ENCODE results near the gene PRKAR2B.
A peak's percentile ranks its signal among the peaks of the same experiment; 100 is the strongest.
"Not testable (repeated sequence)": the region's sequence is repeated elsewhere in the genome, so short reads cannot be mapped to it uniquely, and the experiment has no call there.

Gene PRKAR2B

DNA sequence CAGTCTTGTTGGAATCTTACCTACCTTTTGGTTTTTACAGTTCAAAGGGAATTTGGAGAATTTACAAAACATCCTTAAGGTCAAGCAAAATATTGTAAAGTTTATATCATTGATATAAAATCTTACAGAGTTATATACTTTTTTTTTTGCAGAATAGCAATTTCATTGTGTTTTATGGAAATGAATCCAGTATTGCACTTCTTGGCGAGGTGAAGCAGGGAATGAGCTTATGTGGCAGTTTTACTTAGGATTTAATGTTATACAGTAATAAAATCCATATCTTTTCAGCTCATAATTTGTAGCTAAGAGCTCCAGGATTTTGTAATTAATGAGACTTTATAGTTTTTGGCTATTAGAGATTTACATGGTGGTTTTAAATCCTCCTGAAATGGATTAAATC lies 5.0 kb downstream of the PRKAR2B start:
- DNase-seq = no peak

DNA sequence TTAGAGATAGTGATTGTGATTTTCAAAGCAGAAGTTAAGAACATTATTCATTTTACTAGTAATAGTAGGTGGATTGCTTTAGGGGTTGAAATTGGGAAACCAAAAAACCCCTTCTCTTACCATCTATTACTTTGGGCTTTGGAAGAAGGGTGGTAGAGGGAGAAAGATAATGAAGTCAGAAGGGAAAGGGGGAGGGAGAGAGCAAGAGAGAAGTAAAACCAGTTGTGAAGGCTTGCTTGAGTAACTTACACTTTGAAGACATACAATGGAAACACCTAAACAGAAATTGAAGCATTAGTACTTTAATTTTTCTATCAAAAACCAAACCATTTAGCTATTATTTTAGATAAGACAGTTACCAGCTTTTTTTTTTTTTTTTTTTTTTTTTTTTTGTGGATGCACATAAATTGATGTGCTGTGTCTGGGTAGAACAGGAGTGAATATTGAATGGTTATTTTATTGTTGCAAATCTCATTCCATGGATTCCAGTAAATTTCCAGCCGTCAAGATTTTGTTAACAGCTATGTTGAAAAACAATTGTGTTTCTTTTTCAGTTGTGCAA lies 5.5 kb downstream of the PRKAR2B start:
- DNase-seq = no peak

DNA sequence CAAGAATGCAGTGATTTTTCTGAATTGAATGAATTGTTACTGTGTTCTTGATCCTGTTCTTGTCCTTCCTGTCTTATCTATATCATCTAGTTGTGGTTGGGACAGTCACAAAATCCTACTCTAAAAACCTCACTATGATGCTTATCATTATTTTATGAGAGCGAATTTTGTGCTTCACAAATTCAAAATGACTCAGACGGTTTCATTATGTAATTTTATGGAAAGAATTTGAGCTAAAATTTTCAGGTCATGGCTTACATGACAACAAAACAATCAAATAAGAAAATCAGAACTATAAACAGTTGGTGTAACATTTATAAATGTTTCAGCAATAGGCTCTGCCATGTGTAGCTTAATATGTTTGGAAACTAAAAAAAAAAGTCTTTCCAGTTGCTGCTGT lies 6.9 kb downstream of the PRKAR2B start:
- DNase-seq = no peak

DNA sequence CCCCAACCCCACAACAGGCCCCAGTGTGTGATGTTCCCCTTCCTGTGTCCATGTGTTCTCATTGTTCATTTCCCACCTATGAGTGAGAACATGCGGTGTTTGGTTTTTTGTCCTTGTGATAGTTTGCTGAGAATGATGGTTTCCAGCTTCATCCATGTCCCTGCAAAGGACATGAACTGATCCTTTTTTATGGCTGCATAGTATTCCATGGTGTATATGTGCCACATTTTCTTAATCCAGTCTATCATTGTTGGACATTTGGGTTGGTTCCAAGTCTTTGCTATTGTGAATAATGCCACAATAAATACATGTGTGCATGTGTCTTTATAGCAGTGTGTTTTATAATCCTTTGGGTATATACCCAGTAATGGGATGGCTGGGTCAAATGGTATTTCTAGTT lies 10.5 kb downstream of the PRKAR2B start:
- DNase-seq = not testable (repeated sequence)

DNA sequence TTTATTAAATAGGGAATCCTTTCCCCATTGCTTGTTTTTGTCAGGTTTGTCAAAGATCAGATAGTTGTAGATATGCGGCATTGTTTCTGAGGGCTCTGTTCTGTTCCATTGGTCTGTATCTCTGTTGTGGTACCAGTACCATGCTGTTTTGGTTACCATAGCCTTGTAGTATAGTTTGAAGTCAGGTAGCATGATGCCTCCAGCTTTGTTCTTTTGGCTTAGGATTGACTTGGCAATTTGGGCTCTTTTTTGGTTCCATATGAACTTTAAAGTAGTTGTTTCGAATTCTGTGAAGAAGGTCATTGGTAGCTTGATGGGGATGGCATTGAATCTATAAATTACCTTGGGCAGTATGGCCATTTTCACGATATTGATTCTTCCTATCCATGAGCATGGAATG lies 11.6 kb downstream of the PRKAR2B start:
- not testable (repeated sequence) for DNase-seq

DNA sequence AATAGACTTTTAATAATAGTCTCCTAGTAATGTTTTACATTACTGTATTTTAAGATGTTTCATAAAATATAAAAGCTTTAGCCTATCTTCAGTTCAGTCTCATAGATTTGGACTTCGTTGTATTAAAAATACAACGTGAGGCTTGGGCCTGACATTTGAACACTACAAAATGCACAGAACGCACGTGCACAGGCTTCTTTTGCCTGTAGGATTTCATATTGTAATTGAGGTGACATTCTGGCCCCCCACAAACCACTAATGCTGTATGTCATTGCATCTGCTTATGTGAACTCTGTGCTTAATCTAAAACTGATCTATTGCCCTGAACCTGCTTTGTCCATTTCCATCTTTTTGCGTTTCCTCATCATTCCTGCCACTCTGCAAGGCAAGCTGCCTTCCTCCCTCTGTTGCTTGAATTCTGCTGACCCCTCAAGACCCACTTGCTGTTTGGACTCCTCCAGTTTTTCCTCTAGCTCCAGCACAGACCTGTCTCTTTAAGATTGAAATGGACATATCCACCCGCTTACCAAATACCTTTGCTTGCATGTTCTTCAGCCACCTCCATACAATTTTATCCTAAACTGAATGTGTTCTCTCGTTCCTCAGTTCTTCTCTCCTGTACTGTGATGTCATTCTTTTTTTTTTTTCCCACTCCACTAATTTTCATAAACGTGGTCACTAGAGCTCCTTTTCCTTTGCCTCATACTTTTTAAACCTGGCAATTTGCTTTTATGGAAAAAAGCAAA lies 12.4 kb downstream of the PRKAR2B start:
- DNase-seq = no peak

DNA sequence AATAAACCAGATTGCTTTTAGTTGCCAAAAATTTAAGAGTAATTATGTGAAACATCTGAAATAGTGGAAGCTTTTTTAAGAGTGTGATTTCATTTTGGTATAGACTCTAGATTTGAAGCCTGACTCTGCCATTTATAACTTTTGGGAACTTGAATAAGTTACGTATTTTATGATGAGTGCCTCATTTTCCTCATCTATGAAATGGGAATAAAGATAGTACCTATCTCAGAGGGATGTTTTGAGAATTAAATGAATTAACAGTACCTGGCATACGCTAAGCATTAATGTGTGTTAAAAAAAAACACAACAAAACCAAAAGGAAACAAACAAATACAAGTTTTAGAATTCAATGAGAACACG lies 12.9 kb downstream of the PRKAR2B start:
- DNase-seq = no peak

DNA sequence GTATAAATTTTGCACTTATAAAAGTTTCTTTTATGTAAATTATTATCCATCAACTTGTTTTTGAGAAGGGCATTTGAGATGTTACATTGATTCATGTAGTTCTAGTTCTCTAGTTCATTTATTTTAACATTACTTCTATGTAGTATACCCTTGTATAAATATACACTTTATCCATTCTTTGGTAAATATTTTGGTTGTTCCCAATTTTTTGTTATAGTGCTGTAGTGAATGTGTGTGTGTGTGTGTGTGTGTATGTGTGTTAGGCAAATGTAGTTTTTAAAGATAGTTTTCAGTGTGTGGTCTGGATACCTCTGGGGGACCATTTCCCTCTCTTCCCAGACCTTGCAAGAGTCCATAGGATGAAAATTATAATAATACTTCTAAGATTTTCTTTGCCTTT lies 15.0 kb downstream of the PRKAR2B start:
- no peak for DNase-seq

DNA sequence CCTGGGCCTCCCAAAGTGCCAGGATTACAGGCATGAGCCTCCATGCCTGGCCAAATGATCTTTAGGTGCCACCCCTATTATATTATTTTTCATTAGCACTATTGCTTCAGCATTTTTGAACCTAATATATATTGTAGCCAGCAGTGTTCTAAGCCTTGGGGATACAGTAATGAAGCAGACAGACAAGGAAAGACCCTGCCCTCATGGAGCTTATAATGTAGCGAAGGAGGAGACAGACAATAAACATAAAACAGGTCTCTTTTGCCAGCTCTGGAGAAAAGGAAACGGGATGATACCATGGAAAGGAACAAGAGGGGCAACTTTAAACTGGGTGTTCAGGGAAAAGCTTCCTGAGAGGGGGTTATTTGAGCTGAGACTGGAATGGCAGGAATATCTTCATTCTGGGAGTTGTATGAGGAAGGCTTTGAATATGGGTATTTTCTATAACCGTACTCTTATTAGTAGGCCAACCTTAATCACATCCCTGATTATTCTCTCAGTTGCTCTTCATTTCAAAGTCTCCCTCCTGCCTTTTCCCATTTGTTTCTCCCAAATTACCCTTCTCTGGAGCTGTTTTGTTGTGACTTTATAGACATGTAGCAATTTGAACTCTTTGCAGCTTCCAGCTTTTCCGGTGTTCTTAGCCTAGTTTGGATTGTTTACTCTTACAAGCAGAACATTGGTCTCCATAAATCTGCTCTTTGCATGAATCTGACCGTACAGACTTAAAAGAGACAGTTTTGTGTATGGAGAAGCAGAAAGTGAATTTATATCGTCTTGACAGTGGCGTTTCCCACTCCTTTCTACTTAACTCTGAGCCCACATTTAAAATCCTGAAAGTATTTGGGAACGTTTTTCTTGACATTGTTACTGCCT lies 19.0 kb downstream of the PRKAR2B start:
- DNase-seq = no peak

DNA sequence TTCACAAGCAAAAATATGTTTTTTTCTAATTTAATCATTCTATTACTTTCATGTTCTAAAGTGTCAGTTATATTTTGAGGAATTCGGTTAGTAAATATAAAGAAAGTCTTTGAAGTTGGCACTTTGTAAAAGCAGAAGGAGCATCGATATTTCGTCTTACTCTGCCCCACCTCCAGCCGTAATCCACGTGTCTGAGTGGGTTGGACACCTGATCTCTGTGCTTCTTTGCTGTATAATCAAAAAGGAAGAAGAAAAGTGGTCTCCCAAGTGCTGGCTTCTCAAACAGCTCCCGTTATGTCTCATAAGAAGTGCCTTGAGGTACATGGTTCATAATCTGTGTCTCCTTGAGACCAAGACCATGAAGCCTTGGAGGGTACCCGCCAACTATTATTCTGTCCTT lies 19.8 kb downstream of the PRKAR2B start:
- DNase-seq = no peak

DNA sequence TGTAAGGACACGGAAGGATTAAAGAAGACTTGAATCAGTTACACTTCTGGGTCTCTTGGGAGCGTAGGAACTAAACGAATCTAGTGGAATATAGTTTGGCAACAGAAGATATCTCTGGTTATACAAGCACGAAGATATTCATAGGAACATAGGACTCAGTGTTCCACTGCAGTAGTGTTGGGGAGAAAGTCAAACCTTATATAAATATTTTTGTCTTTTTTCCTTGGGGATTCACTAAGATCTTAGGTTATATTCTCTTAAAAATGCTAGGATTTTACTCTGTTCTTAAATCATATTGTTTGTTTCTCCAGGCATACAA lies 21.4 kb downstream of the PRKAR2B start:
- DNase-seq = no peak

DNA sequence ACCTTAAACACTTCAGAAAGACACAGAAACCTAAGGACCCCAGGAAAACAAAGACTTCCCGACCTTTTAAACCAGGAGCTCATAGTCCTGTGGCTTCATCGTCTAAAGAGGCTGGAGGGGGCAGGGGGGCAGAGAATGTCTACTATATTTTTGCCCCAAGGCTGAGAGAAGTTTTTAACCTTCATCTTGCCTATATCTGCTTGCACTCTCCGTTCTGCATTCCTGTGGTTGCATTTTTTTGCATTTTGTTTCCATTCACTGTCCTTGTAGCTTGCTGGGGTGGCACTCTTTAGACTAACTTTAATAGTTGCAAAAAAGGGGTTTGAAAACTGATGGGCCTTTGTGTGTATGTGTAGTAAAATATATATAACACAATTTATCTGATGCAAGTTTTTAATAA lies 23.7 kb downstream of the PRKAR2B start:
- DNase-seq = no peak

DNA sequence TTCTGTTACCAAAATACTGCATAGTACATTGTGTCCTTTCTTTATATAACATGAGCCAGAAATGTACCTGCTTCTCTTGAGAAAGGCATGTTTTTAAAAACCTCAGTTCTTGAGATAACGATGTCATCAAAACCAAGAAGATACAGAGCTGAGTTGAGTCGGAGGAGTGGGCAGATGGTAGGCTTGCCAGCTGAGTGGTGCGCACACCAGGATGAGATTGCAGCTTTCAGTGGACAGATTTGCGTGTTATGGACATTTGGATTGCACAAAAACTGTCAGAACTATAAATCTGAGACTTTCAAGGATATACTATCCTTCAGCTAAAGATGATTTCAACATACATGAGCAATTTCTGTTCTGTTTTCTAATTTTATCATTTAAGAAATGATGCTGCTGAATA lies 25.0 kb downstream of the PRKAR2B start:
- DNase-seq = no peak

DNA sequence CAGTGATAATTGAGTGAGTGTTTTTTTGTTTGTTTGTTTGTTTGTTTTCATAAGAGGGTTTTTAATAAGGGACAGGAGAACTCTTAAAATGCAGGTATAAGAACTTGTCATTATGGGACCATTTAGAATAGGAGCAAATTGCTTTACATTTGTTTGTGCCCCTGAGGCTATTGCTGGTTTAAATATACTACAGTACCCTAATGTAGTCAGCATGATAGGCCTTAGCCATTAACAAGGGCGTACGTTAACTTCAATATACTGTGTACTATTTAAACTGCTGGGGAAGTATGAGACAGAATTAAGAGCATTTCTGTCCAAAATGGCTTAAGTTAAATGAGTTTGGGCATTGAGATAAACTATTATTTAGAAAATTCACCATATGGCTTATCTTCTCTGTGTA lies 26.2 kb downstream of the PRKAR2B start:
- no peak for DNase-seq

DNA sequence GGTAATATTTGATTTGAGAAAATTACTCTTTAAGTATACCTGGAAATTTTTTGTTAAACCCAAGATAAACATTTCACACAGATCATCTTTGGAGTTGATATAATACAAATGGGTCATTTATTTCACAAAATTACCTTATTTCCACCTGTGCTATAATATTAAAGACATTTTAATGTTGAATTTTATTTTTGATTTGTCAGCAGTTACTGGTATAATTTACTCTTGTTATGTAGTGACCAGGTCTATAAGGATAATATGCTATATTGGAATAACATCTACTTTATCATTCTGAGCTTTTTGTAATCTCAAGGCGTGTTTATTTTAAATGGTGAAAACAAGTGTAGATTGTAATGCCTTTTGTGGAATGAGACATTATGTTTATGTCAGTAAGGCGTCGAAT lies 26.6 kb downstream of the PRKAR2B start:
- no peak for DNase-seq

DNA sequence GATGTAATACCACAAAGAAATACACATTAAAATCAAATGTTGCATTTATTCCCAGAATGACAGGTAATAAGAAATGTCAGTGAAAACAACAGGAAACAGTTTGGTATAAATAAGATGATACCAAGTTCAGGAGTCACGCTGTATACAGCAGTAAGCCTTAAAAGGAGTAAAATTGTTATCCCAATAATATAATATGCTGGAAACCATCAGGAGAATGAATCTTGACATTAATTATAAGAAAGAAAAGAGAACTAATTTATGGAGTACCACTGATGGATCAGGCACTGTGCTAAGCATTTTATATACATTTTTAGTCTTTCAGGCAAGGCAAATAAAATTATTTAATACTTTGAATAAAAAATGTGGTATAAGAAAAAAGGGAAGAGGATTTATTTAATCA lies 27.6 kb downstream of the PRKAR2B start:
- no peak for DNase-seq

DNA sequence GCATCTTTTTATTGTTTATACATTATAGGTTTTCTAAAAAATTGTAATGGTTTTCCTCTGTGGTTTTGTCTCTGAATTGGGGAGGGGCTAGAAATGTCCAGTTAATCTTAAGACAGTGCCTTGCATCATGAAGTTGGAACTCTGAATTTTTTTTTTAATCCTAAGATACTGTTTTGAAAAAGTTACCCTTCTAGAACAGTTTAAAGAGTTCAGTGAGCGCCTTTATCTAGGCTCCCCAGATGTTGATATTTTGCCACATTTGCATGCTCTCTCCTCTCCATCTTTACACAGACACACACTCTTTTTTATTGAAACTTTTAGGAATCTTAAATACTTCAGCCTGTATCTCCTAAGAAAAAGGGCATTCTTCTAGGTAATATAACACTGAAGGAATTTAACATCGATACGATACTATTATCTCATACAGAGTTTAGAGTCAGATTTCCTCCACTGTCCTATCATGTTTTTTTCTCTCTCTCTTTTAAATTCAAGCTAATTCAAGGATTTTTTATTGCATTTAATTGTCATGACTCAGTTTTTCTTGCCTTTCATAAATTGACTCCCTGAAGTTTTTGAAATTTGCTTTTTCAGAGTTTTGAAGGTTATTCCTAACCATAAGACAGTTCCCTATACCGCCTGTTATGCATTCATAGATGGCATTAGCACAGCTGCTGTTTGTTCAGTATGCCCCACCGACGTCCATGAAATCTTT lies 31.5 kb downstream of the PRKAR2B start:
- DNase-seq = no peak

DNA sequence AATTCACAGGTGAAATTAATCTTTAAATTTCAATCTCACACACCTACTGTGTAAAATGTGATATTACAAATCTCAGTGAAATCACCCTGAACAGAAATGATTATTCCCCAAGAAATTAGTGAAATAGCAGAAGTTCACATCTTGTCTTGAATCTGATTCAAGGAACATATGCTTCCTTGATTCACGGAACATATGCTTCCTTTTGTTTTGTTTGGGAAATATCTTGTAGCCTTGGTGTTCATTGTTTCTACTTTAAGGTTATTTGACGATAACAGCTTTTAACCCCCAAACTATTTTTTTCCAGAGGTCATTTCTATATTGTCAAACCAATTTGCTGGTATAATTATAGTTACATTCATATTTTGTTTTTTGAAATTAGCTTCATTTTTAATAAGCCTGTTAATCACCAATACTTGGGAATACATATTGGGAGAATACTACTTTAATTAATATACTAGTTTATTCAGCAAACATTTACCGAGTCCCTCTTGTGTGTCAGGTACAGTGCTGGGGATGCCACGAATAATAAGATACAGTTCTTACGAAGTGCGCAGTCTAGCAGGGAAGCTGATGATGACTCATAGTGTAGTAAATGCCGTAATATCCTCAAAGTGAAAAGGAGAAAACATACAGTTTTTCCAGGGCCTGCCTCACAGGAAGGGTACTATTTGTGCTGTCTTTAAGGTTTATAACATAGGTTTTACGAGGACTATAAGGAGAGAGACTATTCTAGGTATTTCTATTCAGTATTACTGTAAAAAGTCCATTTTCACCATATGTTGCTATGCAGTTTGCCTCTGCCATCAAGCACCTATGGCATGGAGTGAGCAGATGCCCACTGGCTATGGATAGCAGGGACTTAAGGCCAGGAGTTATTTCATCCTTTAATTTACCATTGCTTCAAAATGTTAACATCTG lies 32.5 kb downstream of the PRKAR2B start:
- DNase-seq = no peak

DNA sequence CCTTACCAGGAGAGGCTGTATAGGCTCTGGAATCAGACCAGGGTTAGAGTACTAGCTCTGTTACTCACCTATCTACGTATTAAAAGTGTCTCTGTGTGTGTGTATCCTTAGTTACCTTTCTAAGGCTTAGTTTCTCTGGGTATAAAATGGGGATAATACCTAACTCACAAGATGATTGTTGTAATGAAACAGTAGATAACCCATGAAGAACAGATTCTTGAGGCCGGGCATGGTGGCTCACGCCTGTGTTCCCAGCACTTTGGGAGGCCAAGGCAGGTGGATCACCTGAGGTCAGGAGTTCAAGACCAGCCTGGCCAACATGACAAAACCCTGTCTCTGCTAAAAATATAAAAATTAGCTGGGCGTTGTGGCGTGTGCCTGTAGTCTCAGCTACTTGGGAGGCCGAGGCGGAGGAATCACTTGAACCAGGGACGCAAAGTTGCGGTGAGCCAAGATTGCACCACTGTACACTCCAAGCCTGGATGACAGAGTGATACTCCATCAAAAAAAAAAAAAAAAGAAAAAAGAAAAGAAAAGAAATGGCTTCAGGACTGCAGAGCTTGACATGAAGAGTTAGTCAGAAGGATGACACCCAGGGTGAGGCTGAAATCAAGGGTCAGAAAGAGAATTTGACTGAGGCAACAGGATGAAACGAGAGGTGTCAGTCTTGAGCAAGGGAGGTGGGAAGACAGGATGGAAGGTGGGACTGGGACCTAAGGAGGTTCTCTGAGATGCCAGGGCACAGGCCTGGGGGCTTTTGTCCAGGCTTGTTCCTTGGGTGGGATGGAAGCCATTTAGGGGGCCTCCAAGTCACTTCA lies 33.4 kb downstream of the PRKAR2B start:
- DNase-seq = no peak

DNA sequence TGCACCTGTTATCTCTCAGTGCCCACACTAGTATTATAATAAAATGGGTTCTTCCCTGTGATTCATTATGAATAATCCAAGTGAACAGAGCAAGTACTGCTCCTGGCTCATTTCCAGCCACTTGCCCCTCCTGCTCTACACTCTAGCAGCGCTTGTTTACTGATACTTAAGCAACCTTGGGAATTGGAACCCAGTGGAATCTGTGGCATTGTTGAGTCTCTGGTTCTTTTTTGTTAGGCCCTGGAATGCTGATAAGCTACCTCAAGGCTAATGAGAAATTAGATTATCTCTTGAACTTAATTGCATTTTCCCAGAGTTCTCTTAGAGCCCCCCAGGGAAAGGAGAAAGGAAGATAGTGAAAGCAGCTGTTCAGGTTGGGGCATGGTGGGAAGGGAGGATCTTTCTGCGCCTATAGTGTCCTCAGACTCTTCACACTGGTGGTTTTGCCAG lies 34.0 kb downstream of the PRKAR2B start:
- DNase-seq = peak; percentile 55

DNA sequence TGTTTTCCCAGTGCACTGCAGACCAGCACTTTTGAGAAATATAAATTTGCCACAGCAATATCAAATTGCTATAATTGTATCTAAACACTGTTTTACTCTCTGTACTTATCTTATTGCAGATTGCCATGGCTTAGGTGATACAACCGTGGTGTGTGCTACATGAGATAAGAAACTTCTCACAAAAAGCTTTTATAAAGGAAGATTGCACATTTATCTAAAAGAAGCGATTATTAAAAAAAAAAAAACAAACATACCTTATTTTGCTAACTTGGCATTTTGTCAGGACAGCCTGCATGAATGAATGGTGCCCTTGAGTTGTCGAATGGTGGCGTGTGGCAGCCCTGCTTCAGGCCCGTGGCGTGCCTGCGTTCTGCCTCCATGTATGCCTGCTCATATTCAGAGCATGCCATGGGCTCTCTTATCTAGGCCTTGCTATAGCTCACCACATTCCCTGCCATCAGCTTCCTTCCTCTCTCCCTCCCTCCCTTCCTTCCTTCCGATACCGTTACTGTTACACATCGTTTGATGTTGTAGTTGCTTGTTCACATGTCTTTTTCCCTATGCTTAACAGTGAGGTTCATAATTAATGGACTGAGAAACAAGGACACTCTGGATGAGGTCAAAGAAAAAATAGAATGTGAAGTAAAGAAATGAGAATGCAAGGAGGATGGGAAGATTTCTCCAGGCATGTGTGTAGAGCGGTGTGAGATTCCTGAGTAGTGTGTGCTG lies 34.9 kb downstream of the PRKAR2B start:
- DNase-seq = no peak
